ENCODE data around the gene PRRG3. TPM values are rescaled to one million over a fixed set of nuclear protein-coding genes. Genes with fewer than 3 reads are reported as not detected.

The PRRG3 gene
- total RNA-seq, 1 donor from 2014 or later, result not detected

DNA sequence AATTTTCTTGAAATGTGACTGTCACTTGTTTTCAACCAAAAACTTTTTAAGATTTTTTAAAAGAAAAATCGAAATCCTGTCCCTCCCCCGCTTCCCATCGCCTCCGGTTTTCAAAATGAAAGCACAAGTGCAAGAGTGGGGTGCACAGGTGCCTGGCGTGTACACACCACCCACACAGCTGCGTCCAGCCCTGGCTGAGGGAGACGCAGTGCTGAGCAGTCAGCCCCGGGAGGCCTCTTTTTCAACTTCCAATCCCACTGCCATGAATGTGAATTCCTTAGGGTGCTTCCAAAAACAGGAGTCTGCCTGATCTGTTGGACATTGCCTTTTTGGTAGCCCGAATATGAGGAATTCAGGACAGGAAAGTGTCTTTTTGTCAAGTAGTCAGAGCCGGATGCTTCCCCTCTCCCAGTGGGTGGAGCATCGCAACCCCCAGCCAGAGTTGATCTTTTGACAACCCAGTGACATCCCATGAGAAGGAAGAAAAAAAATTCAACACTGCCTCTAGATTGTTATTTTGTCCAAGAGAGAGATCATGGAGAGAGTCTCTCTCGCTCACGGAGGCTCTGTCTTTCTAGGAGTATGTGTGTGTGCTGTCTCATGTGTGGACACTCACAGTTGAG lies 8.9 kb downstream of the PRRG3 start:
- intact Hi-C loops (cut with micrococcal nuclease), result no loop called here

GRCh38 chrX:151708821-151709220 lies 13.6 kb downstream of the PRRG3 start:
- intact Hi-C loops (cut with micrococcal nuclease), result no loop called here

GRCh38 chrX:151710457-151710856 lies 15.2 kb downstream of the PRRG3 start:
- intact Hi-C loops (cut with micrococcal nuclease), result no loop called here

- intact Hi-C loops (cut with micrococcal nuclease), result no loop called here
Measured at GRCh38 chrX:151711154-151711553, 15.9 kb downstream of the PRRG3 start.

DNA sequence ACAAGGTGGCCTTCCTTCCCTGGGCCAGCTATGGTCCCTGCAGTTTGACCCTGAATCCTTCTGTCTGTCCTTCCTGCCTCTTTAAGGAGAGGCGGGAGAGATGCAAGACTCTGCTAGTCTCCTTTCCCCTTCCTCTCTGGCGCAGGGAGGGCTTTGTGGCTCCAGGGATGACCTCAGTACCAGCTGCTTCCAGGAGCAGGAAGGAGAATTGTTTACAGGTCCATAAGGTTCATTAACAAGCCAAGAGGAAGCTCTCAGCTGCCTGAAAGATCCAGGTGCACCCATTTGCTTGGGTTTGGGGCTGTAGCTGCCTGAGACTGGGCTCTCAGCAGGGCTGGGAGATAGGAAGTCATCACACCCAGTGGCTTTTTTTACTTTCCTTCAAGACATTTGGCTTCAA lies 16.5 kb downstream of the PRRG3 start:
- intact Hi-C loops (cut with micrococcal nuclease), result no loop called here

GRCh38 chrX:151712253-151712652 lies 17.0 kb downstream of the PRRG3 start:
- intact Hi-C loops (cut with micrococcal nuclease), result no loop called here

DNA sequence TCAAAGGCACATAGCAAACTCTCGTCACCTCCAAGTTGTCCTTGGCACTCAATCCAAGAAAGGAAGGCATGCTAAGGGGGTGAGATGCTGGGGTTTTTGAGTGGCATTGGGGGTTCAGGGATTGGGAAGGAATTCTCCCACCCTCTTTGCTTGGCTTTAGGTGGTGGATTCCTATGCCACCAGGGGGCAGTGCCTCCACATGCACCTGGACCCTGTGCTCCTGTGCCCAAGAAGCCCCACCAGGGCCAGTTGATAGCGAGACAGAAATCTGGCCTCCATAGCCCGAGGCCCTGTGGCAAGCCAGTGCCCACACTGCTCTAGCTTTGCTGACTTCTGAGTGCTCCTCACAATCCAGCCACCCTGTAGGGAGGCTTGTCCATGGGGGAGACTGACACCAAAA lies 18.6 kb downstream of the PRRG3 start:
- intact Hi-C loops (cut with micrococcal nuclease), result no loop called here

DNA sequence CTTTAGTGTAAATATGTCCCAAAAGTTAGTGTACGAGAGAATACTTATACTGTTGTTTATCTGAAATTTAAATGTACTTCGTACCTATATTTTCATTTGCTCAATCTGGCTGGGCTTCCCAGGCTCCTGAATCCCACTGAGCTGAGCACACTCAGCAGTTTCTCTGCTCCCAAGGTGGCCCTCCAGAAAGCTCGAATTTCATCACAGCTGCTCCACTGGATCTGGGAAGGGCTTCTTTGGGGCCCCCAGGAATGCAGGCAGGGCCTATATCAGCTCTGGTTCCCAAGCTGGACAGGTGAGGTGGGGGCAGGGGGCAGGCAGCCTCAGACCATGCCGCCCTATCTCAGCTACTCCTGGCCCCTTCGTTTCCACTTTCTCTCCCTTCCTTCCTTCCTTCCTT lies 19.1 kb downstream of the PRRG3 start:
- intact Hi-C loops (cut with micrococcal nuclease), result no loop called here

DNA sequence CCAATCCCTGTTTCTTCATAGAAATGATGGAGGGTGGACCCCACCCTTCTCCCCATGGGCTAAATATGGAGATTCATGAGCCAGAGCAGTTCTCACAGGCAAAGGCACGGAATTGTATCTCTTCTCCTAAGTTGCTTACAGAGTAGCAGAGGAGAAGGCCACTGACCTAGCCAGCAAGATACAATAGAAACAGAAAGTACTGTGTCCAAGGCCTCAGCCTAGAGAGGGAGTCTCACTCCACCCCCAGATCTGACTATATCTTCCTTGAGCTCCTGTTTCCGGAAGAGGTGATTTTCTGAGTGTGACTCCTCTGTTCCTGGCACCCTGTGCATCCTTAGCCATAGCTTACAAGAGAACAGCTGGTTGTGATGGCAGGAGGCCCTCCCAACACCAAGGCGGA lies 20.5 kb downstream of the PRRG3 start, which contains the start of gene FATE1:
TSS of gene FATE1 (plus strand) at position 284 of the 400 bp plus-strand sequence. CDS start at position 369, 85 bp downstream.
- intact Hi-C loops (cut with micrococcal nuclease), result no loop called here

GRCh38 chrX:151722241-151722846 lies 27.1 kb downstream of the PRRG3 start:
- intact Hi-C loops (cut with micrococcal nuclease), result no loop called here

DNA sequence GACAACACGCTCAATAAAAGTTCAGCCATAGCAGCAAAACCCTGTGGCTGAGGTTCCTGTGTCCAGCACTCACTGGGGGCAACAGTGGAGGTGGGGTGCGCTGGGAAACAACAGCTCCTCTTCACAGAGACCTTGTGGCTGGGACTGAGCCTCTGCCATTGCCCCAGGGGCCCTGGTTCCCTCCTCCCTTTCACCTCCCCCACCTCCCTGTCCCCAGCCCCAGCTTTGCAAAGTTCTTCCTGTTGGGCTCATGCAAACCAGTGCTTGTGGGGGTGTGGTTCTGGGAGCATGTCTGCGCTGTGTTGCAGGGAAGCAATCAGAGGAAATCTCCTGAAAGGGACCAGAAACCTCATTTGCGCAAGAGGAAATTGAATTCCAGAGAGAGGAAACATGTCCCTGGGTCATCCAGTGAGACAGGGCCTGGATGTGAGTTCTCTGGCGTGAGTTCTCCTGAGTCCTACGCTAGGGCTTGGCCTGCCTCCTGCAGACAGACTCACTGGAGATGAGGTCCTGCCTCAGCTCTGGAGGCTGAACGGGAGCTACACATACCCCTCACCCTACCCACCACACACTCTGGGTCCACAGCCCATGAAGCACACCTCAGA lies 28.0 kb downstream of the PRRG3 start:
- intact Hi-C loops (cut with micrococcal nuclease), result no loop called here

DNA sequence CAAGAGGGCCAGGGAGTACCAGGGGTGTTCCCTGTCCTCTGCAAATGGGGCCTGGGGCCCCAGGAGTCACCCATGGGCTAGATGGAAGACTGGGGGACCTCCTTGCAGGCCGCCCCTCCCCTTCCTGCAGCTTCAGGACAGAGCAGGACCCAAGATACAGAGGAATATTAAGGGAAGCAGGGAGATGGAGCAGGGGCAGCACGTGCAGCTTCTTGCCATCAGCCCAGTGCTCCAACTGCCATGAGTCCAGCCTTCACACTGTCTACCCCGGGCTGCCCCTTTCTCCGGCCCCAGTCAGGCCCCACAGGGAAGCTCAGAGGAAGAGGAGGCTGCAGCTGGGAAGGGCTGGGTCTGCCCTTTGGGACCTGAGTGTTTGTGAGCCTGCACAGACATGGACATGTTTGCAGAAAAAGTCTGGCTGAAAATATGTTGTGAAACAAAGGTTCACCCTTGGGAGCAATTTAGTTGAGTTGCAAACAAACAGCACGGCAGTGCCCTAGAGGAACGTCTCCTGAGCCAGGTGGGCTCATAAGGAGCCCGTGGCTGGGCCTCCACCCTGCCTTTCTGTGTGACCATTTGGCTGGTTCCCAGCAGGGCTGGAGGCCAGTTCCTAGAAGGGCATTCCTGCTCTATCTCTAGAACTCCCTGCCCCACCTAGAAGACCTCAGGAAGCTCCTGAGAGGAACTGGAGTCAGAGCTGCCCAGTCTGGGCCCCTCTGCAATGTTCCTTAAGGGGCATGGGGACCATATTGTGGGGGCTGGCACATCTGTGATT lies 29.5 kb downstream of the PRRG3 start:
- intact Hi-C loops (cut with micrococcal nuclease), result no loop called here

GRCh38 chrX:151725338-151725614 lies 30.0 kb downstream of the PRRG3 start:
- intact Hi-C loops (cut with micrococcal nuclease), result no loop called here

DNA sequence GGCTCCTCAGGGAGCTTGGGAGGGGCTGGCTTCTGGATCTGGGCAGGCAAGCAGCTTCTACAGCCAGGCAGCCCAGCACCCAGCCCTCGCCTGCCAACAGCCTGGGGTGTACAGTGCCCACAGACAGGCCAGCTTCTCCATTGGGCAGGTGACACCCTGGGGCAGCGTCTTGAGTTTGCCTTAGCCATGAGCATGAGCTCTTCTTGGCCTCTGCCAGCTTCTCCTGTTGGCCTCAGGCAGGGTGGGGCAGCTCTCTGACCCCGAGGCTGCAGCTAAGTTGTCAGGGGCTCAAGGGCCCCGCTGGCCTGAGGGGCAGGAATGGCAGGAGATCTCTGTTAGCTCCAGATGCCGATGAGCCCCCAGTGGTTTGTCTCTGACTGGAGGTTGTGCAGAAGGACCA lies 31.5 kb downstream of the PRRG3 start:
- intact Hi-C loops (cut with micrococcal nuclease), result no loop called here

- intact Hi-C loops (cut with micrococcal nuclease), result no loop called here
Measured at GRCh38 chrX:151727346-151727745, 32.1 kb downstream of the PRRG3 start.

GRCh38 chrX:151729056-151729725 lies 33.9 kb downstream of the PRRG3 start:
- intact Hi-C loops (cut with micrococcal nuclease), result no loop called here

- intact Hi-C loops (cut with micrococcal nuclease), result no loop called here
Measured at GRCh38 chrX:151734446-151734845, 39.2 kb downstream of the PRRG3 start, which contains the start of gene CNGA2. CNGA2 (plus strand) TSS chrX:151734746; CDS start chrX:151738484, 3,738 bp downstream.

- intact Hi-C loops (cut with micrococcal nuclease), result no loop called here
Measured at GRCh38 chrX:151735219-151735618, 40.0 kb downstream of the PRRG3 start.

GRCh38 chrX:151736685-151737084 lies 41.4 kb downstream of the PRRG3 start:
- intact Hi-C loops (cut with micrococcal nuclease), result no loop called here

- intact Hi-C loops (cut with micrococcal nuclease), result no loop called here
Measured at GRCh38 chrX:151737494-151737893, 42.2 kb downstream of the PRRG3 start.

GRCh38 chrX:151738751-151739150 lies 43.5 kb downstream of the PRRG3 start:
- intact Hi-C loops (cut with micrococcal nuclease), result no loop called here

DNA sequence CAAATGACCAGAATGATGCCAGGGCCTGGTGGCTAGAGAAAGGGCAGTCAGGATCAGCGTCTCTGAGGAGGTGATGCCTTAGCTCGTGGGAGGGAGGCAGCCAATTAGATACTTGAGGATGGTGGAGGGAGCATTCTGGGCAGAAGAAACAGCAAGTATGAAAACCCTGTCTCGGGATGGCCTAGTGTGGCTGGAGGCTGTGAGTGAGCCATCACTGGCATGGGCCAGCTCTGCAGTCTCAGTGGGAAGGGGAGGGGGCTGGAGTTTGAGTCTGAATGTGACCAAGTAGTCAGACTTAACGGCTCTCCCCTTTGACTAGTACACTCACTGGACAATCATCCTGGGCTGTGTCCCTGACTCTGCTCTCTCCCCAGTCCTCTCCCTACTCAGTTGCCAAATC lies 46.3 kb downstream of the PRRG3 start:
- intact Hi-C loops (cut with micrococcal nuclease), result no loop called here

All from T-helper 2 cell treated with Interferon-gamma antibody and Interleukin-4, amounts not matched to agents 100 ng/mL and 5 ng/mL, for 36 hours (primary cell).